SU-DHL-6 (cell line): Measurements from ENCODE around the gene AMN.

Experiments
- CTCF ChIP-seq: fragments of 200-600 bp; sonication (generic); IDR thresholded peaks from one replicate; pipeline ENCODE4 v1.5.1; 2017; ENCODE audit warnings: antibody characterized with exemption, mild to moderate bottlenecking, low read length, moderate library complexity; ENCODE audit not compliant: insufficient read depth, poor library complexity, severe bottlenecking
- EZH2phosphoT487 ChIP-seq: fragments of 200-600 bp; sonication (generic), shearing (Covaris generic); conservative IDR thresholded peaks from 2 replicates; pipeline ENCODE4 v1.6.1; 2018; ENCODE audit warnings: mild to moderate bottlenecking, antibody characterized with exemption, low read length, moderate library complexity, mixed read lengths

GRCh38 chr14:102873546-102874061, 48.9 kb upstream of the AMN start:
- TF ChIP-seq CTCF (no peak), EZH2phosphoT487 (no peak)
